B cell (primary cell): ENCODE measurements around the gene KLHL3. TPM values are rescaled to one million over a fixed set of nuclear protein-coding genes. Genes with fewer than 3 reads are reported as not detected.

Experiments used
- ATAC-seq: fragments of 200-7000 bp; cut with Tn5 transposase; one replicate; pipeline ENCODE4 v1.10.0; 2021; ENCODE audit warnings: low read depth, mild to moderate bottlenecking, moderate number of reproducible peaks, moderate library complexity
- CTCF ChIA-PET: fragments of 350-600 bp; sonication (Branson Sonifier 250); formaldehyde crosslinking; loops from one replicate; lab custom pipeline; 2021; ENCODE audit warnings: antibody characterized with exemption, inconsistent platforms; lab: Charles Lee
- POLR2A ChIA-PET: fragments of 350-600 bp; sonication (Branson Sonifier 250); formaldehyde crosslinking; loops from one replicate; lab custom pipeline; 2021; ENCODE audit warnings: antibody characterized with exemption; lab: Charles Lee
- DNase-seq: peaks from one replicate; pipeline ENCODE4 v3.0.0; 2013
- H2AFZ ChIP-seq: 2 replicates; pipeline ENCODE4 v1.6.1; 2012; ENCODE audit warnings: mild to moderate bottlenecking, low read depth, low read length; ENCODE audit not compliant: insufficient read depth, poor library complexity, severe bottlenecking
- H3K27ac ChIP-seq, 2 donors: 1 replicate in 1 of 2; 2 replicates in 1 of 2; pipeline ENCODE4 v1.5.1; 2012 to 2013; ENCODE audit warnings: low read length in 2 of 2, mild to moderate bottlenecking in 2 of 2, moderate library complexity in 1 of 2
- H3K27me3 ChIP-seq, 4 experiments: fragments of 200-600 bp in 1 of 4; sonication (generic) in 1 of 4; replicated peaks in 1 of 4; 1 replicate in 2 of 4; 2 replicates in 2 of 4; pipeline versions ENCODE4 v1.6.1 to v1.7.0; 2013 to 2016; ENCODE audit warnings: low read length in 3 of 4, mild to moderate bottlenecking in 2 of 4, mixed read lengths in 1 of 4, moderate library complexity in 1 of 4; ENCODE audit not compliant: insufficient read depth in 4 of 4, control insufficient read depth in 3 of 4; ENCODE audit errors: control extremely low read depth in 1 of 4
- H3K36me3 ChIP-seq, 2 experiments: replicated peaks in 1 of 2; 1 replicate in 1 of 2; 2 replicates in 1 of 2; pipeline versions ENCODE4 v1.6.1 to v1.7.1; 2013; ENCODE audit warnings: low read length in 1 of 2; ENCODE audit not compliant: insufficient read depth in 2 of 2, control insufficient read depth in 1 of 2; ENCODE audit errors: control extremely low read depth in 1 of 2, extremely low read depth in 1 of 2
- H3K4me1 ChIP-seq, 2 donors: fragments of 200-600 bp in 1 of 2; sonication (generic) in 1 of 2; 1 replicate in 1 of 2; 2 replicates in 1 of 2; pipeline versions ENCODE4 v1.5.1 to v1.6.1; 2013 to 2017; ENCODE audit warnings: low read length in 2 of 2; ENCODE audit not compliant: control insufficient read depth in 2 of 2, insufficient read depth in 2 of 2
- H3K4me2 ChIP-seq: replicated peaks from 2 replicates; pipeline ENCODE3; 2012; ENCODE audit warnings: mild to moderate bottlenecking, low read depth, low read length; ENCODE audit not compliant: poor library complexity, severe bottlenecking
- H3K4me3 ChIP-seq, 5 experiments: fragments of 200-600 bp in 1 of 5; sonication (generic) in 1 of 5; 1 replicate in 3 of 5; 2 replicates in 2 of 5; pipeline versions ENCODE4 v1.5.1 to v1.7.0; 2011 to 2016; ENCODE audit warnings: low read length in 4 of 5, mild to moderate bottlenecking in 4 of 5, low read depth in 2 of 5, control low read depth in 1 of 5, moderate library complexity in 1 of 5; ENCODE audit not compliant: insufficient read depth in 1 of 5; ENCODE audit errors: control extremely low read depth in 1 of 5, extremely low read depth in 1 of 5
- H3K79me2 ChIP-seq: fragments of 200-600 bp; sonication (generic); one replicate; pipeline ENCODE4 v1.6.0; 2016; ENCODE audit warnings: low read length; ENCODE audit not compliant: control insufficient read depth, insufficient read depth
- H3K9ac ChIP-seq: fragments of 200-600 bp; sonication (generic); 2 replicates; pipeline ENCODE4 v1.6.1; 2017; ENCODE audit warnings: mild to moderate bottlenecking, low read length, moderate library complexity
- H3K9me3 ChIP-seq, 3 donors: one replicate each; pipeline versions ENCODE4 v1.6.1 to v1.7.1; 2013; ENCODE audit warnings: low read length in 2 of 3; ENCODE audit not compliant: control insufficient read depth in 2 of 3, insufficient read depth in 1 of 3; ENCODE audit errors: control extremely low read depth in 1 of 3
- H4K20me1 ChIP-seq: 2 replicates; pipeline ENCODE4 v1.6.0; 2012; ENCODE audit warnings: mild to moderate bottlenecking, low read length; ENCODE audit not compliant: insufficient read depth, control insufficient read depth, poor library complexity, severe bottlenecking
- H3K27ac Mint-ChIP-seq: one replicate; pipeline ENCODE4 v1.8.0; 2021; ENCODE audit warnings: mixed read lengths
- H3K27me3 Mint-ChIP-seq: one replicate; pipeline ENCODE4 v1.8.0; 2021; ENCODE audit warnings: mixed read lengths
- H3K4me1 Mint-ChIP-seq: one replicate; pipeline ENCODE4 v1.8.0; 2021; ENCODE audit warnings: mixed read lengths
- H3K4me3 Mint-ChIP-seq: one replicate; pipeline ENCODE4 v1.8.0; 2021; ENCODE audit warnings: mixed read lengths
- H3K9me3 Mint-ChIP-seq: one replicate; pipeline ENCODE4 v1.8.0; 2022; ENCODE audit warnings: mixed read lengths; ENCODE audit not compliant: insufficient read depth
- CTCF ChIP-seq: fragments of 200-600 bp; IDR thresholded peaks from one replicate; pipeline ENCODE4 v1.8.0; 2022; ENCODE audit warnings: antibody characterized with exemption, mild to moderate bottlenecking
- EZH2 ChIP-seq: IDR thresholded peaks from 2 replicates; pipeline ENCODE4 v1.6.1; 2012; ENCODE audit warnings: borderline replicate concordance, low read depth, mild to moderate bottlenecking, moderate library complexity, low read length; ENCODE audit not compliant: insufficient read depth, poor library complexity, severe bottlenecking
- WGBS: methylation state at CpG from one replicate; pipeline ENCODE4 v1.1.5; 2013; ENCODE audit warnings: missing lambda C conversion rate; ENCODE audit not compliant: insufficient coverage; 5-methylcytosine and 5-hydroxymethylcytosine counted together
- intact Hi-C: fragments of 100-400 bp; cut with micrococcal nuclease; formaldehyde crosslinking; loops from one replicate; pipeline ENCODE4 v1.10.0; 2022
- polyA plus RNA-seq: library from polyadenylated mRNA; depleted of rRNA; stranded (reverse); fragments of >200 nt; gene quantifications from 2 replicates; pipeline ENCODE4 v1.2.3, GENCODE V29; 2012
- total RNA-seq, 2 donors: library from RNA; stranded (reverse); fragments of 120-200 nt in 1 of 2; gene quantifications; 1 replicate in 1 of 2; 2 replicates in 1 of 2; pipeline versions ENCODE4 v1.2.3 to v1.2.4, GENCODE V29; 2013 to 2022

The KLHL3 gene
- total and polyA plus RNA-seq, 2 donors (not counting 1 experiment from before 2014, with no cell fraction given) = 3.3 to 4.5 TPM

GRCh38 chr5:137666461-137666850 lies 69.4 kb downstream of the KLHL3 start:
- Histone ChIP-seq H3K27ac (no peak overlapping the region), H3K27me3 (no peaks in the 10 kb centered on the region), H3K4me2 (no peak overlapping the region), H4K20me1 (no peaks in the 10 kb centered on the region), H2AFZ (peak overlapping the region; percentile 50), H3K4me3 (no peak overlapping the region), H3K4me1 (peaks cover 0 to 11% of the 10 kb centered on the region in 2 donors), H3K9me3 (no peaks in the 10 kb centered on the region), H3K79me2 (no peaks in the 10 kb centered on the region), H3K9ac (no peak overlapping the region), H3K36me3 (no peaks in the 10 kb centered on the region)
- ATAC-seq (peak; percentile 32), DNase-seq (no peak)
- Mint-ChIP-seq H3K27me3 (no peaks in the 10 kb centered on the region), H3K4me3 (peak overlapping the region; percentile 36), H3K27ac (peak overlapping the region; percentile 47), H3K4me1 (peaks cover 12% of the 10 kb centered on the region), H3K9me3 (no peaks in the 10 kb centered on the region)
- ChIA-PET CTCF (interaction anchor here (1.3 to 2.0 kb wide), 3 partner anchors 37 to 80 kb away, joined by 3 to 10 read pairs (median 4); no protein-coding TSS in a partner anchor), POLR2A (no interaction called here)
- intact Hi-C loops = loop anchor here (10.0 kb wide), 2 partner anchors 158 to 468 kb away; partner anchors contain the start of gene NME5
- no peak for TF ChIP-seq EZH2
- no peak for TF ChIP-seq CTCF
- 26% methylated on average over 3 of the region's 3 CpGs for WGBS

DNA sequence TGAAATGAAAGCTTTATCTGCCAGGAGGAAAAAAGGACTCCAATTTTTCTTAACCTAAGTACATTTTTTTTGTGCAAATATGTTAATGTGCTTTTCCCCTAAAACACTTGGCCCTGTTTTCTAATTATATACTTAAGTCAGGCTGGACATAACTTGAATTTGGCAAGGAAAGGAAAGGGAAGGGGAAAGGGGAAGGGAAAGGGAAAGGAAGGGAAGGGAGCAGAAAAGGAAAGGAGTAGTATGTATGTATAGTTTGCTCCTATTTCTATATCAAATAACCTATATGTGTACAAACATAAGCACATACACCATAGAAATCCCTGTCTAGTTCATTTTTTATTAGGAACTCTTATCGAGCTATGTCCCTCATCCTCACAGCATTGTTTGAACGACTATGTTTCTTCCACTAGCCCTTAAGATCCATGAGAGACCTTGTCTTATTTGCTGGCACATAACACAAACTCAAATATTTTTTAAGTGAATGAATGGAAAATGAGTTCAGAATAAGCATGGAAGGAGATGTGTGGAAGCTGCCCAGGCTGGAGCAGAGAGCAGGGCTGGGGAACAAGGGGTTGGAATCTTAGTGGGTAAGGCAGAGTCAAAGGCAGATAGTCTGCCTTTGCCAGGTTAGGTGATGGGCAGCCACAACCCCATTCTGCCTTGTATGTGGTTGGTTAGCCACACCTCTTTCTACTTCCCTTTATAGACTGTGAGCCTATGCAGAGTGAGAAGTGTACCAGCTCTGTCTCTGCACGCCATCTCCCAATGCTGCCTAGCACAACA lies 70.0 kb downstream of the KLHL3 start:
- Mint-ChIP-seq H3K9me3 (no peaks in the 10 kb centered on the region), H3K4me1 (peaks cover 12% of the 10 kb centered on the region), H3K4me3 (peak overlapping the region; percentile 36), H3K27ac (peak overlapping the region; percentile 47), H3K27me3 (no peaks in the 10 kb centered on the region)
- TF ChIP-seq EZH2 = no peak
- TF ChIP-seq CTCF = no peak
- Histone ChIP-seq H3K4me2 (no peak overlapping the region), H4K20me1 (no peaks in the 10 kb centered on the region), H3K27ac (no peak overlapping the region), H3K27me3 (no peaks in the 10 kb centered on the region), H2AFZ (peak overlapping the region; percentile 50), H3K9me3 (no peaks in the 10 kb centered on the region), H3K4me3 (no peak overlapping the region), H3K9ac (no peak overlapping the region), H3K36me3 (no peaks in the 10 kb centered on the region), H3K4me1 (peaks cover 0 to 11% of the 10 kb centered on the region in 2 donors), H3K79me2 (no peaks in the 10 kb centered on the region)
- intact Hi-C loops = loop anchor here (10.0 kb wide), 2 partner anchors 159 to 469 kb away; partner anchors contain the start of gene NME5
- ATAC-seq (peak; percentile 98), DNase-seq (peak; percentile 45)
- POLR2A ChIA-PET = no interaction called here
- CTCF ChIA-PET = interaction anchor here (1.3 to 2.0 kb wide), 3 partner anchors 36 to 81 kb away, joined by 3 to 10 read pairs (median 4); no protein-coding TSS in a partner anchor
- 8% methylated on average over 1 of the region's 3 CpGs for WGBS
